ENCODE data around the gene IL1F10. TPM values are rescaled to one million over a fixed set of nuclear protein-coding genes. Genes with fewer than 3 reads are reported as not detected.

Gene IL1F10
- total RNA-seq, 4 donors from 2014 or later = 0.53 TPM; not detected in 3

DNA sequence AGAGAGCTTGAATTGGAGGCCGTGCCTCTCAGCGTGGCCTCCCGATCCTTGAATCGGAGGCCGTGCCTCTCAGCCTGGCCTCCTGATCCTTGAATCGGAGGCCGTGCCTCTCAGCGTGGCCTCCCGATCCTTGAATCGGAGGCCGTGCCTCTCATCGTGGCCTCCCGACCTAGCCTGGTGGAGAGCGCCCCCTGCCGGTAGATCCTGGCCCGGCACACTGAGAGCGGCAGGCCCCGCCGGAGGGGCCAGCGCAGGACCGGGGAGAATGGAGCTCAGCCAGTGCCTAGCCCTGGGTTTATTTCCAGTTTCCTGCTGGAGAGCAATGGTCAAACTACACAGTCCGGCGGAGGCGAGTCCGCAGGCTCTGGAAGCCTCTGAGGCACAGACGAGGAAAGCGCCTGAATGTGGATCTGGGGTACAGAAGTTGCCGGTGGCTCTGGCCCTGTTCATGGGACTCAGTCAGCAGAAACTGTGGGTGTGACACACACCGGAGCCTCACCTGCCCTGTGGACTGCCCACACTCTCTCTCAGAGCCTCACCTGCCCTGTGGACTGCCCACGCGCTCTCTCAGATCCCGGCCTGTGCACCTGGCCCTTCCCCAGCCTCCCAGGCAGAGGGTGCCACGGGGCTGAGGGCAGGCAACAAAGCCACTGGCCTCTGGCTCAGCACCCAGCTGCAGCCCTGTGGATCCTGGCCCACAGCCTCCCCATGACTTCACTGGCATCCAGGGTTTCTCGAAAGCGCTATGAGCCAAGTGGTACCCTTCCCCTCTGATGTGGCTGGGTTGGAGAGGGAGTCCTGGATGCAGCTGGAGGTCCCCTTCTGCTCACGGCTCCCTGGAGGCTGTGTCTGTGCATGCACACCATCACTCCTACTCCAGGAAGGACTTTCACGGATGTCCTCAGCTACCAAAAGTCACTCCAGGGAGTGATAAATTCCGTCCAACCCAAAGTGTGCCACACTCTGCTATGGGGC lies 16.6 kb upstream of the IL1F10 start:
- Histone ChIP-seq H3K9me3 (peaks cover 0 to 26% (median 13%) of the 10 kb centered on the region in 3 donors), H3K36me3 (no peaks in the 10 kb centered on the region), H3K27me3 (no peaks in the 10 kb centered on the region), H3K27ac (no peak overlapping the region), H3K4me3 (no peak overlapping the region), H3K4me1 (no peaks in the 10 kb centered on the region)
- no peak for TF ChIP-seq POLR2A (IDR thresholded peaks at IDR 0.05)
- TF ChIP-seq, protein P1, sequence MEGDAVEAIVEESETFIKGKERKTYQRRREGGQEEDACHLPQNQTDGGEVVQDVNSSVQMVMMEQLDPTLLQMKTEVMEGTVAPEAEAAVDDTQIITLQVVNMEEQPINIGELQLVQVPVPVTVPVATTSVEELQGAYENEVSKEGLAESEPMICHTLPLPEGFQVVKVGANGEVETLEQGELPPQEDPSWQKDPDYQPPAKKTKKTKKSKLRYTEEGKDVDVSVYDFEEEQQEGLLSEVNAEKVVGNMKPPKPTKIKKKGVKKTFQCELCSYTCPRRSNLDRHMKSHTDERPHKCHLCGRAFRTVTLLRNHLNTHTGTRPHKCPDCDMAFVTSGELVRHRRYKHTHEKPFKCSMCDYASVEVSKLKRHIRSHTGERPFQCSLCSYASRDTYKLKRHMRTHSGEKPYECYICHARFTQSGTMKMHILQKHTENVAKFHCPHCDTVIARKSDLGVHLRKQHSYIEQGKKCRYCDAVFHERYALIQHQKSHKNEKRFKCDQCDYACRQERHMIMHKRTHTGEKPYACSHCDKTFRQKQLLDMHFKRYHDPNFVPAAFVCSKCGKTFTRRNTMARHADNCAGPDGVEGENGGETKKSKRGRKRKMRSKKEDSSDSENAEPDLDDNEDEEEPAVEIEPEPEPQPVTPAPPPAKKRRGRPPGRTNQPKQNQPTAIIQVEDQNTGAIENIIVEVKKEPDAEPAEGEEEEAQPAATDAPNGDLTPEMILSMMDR (IDR thresholded peaks at IDR 0.05) = no peak
- no peak for DNase-seq
- WGBS, 2 donors = 87 to 89% methylated on average over 5 to 15 of the region's 38 CpGs
- intact Hi-C loops (cut with DNase I) = no loop called here

DNA sequence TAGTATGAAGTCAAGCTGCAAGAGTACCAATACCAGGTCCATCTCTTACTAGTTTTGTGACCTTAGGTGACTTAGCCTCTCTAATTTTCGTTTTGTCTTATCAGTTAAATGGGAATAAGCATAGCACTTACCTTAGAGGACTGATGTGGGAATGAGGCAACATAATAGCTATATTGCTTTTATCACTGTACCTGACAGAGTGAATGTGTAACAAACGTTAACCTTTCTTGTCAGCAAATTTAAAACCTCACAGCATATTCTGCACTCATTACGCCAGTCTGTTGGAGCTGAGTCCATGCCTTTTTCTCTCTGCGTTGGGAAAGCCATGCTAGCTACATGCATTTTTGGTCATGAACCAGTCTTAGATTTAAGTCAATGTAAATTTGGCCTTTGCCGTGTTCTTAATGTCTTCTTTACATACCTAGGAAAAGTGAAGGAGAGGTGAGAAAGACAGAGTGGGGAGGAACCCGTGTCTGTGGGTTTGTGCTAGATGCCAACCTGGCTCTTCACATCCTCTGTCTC lies 15.3 kb upstream of the IL1F10 start, which contains the start of gene IL36B:
Gene IL36B (minus strand): TSS at position 472 of the 522 bp plus-strand sequence.
- intact Hi-C loops (cut with DNase I) = no loop called here
- no peaks in the 10 kb centered on the region for H3K4me1 ChIP-seq
- no peak for TF ChIP-seq POLR2A (IDR thresholded peaks at IDR 0.05)
- TF ChIP-seq, protein P1 (IDR thresholded peaks at IDR 0.05) = no peak
- peaks cover 0 to 30% (median 13%) of the 10 kb centered on the region in 3 donors for H3K9me3 ChIP-seq
- H3K27ac ChIP-seq = peak within 1 kb of the TSS in 1 of 4 donors; percentile 11
- H3K36me3 ChIP-seq = no peaks in the 10 kb centered on the region
- WGBS, 2 donors = 62 to 71% methylated on average over 6 of the region's 6 CpGs
- DNase-seq = no peak
- no peaks in the 10 kb centered on the region for H3K27me3 ChIP-seq
- no peak within 1 kb of the TSS for H3K4me3 ChIP-seq

DNA sequence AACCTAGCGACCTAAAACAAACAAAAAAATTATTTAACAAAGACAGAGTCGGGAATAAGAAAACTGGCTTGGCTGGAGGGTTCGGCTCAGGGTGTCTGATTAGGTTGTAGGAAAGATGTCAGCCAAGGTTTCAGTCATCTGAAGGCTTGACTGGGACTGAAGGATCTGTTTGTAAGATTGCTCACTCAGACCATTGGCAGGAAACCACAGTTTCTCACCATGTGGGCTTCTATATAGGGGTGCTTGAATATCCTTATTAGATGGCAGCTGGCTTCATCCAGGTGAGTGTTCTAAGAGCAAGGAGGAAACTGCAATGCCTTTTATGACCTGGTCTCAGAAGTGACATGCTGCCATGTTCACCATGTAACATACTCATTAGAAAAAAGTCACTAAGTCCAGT lies 14.1 kb upstream of the IL1F10 start:
- no peak for TF ChIP-seq POLR2A (IDR thresholded peaks at IDR 0.05)
- TF ChIP-seq, protein P1 (IDR thresholded peaks at IDR 0.05) = no peak
- Histone ChIP-seq H3K9me3 (peaks cover 0 to 30% (median 13%) of the 10 kb centered on the region in 3 donors), H3K4me3 (no peak overlapping the region), H3K36me3 (no peaks in the 10 kb centered on the region), H3K4me1 (peaks cover 0 to 4% (median 0%) of the 10 kb centered on the region in 3 donors), H3K27ac (peak overlapping the region in 1 of 4 donors; percentile 11), H3K27me3 (no peaks in the 10 kb centered on the region)
- DNase-seq = no peak
- intact Hi-C loops (cut with DNase I) = no loop called here
- WGBS, 2 donors = 43 to 53% methylated on average over 3 of the region's 3 CpGs

DNA sequence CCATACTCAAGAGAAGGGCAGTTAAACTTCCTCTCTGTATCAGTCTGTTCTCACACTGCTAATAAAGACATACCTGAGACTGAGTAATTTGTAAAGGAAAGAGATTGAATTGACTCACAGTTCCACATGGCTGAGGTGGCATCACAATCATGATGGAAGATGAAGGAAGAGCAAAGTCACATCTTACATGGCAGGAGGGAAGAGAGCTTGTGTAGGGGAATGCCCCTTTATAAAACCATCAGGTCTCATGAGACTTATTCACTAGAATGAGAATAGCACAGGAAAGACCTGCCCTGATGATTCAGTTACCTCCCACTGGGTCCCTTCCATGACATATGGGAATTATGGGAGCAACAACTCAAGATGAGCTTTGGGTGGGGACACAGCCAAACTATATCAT lies 13.7 kb upstream of the IL1F10 start:
- peaks cover 0 to 8% (median 0%) of the 10 kb centered on the region in 3 donors for H3K4me1 ChIP-seq
- H3K4me3 ChIP-seq = no peak overlapping the region
- no peak for TF ChIP-seq POLR2A (IDR thresholded peaks at IDR 0.05)
- no peaks in the 10 kb centered on the region for H3K36me3 ChIP-seq
- intact Hi-C loops (cut with DNase I) = no loop called here
- no peaks in the 10 kb centered on the region for H3K27me3 ChIP-seq
- no peak for DNase-seq
- H3K27ac ChIP-seq = no peak overlapping the region
- peaks cover 0 to 30% (median 13%) of the 10 kb centered on the region in 3 donors for H3K9me3 ChIP-seq

DNA sequence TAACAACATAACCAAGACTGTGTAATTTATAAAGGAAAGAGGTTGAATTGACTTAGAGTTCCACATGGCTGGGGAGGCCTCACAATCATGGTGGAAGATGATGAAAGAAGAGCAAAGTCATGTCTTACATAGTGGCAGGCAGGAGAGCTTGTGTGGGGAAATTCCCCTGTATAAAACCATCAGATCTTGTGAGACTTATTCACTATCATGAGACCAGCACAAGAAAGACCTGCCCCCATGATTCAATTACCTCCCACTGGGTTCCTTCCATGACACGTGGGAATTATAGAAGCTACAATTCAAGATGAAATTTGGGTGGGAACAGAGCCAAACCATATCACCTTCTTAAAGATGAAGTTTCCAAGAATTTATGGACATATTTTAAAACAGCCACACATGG lies 11.2 kb upstream of the IL1F10 start:
- no peak overlapping the region for H3K4me3 ChIP-seq
- H3K9me3 ChIP-seq = peaks cover 0 to 30% (median 9%) of the 10 kb centered on the region in 3 donors
- H3K4me1 ChIP-seq = peaks cover 0 to 13% (median 0%) of the 10 kb centered on the region in 3 donors
- H3K36me3 ChIP-seq = no peaks in the 10 kb centered on the region
- DNase-seq = no peak
- TF ChIP-seq POLR2A (IDR thresholded peaks at IDR 0.05) = no peak
- TF ChIP-seq, protein P1 (IDR thresholded peaks at IDR 0.05) = no peak
- no peaks in the 10 kb centered on the region for H3K27me3 ChIP-seq
- H3K27ac ChIP-seq = no peak overlapping the region
- 55 to 60% methylated on average over 1 of the region's 1 CpG for WGBS, 2 donors
- intact Hi-C loops (cut with DNase I) = no loop called here

Measured in esophagus squamous epithelium (tissue), 5 donors.